ENCODE measurements around the gene HHIP. TPM values are rescaled to one million over a fixed set of nuclear protein-coding genes. Genes with fewer than 3 reads are reported as not detected.

Gene HHIP
- total RNA-seq, 6 experiments from 2014 or later = 0.09 to 1.1 (median 0.42) TPM

GRCh38 chr4:144649646-144650045, 3.7 kb downstream of the HHIP start:
- no peak overlapping the region for H3K4me3 Mint-ChIP-seq
- H3K27me3 Mint-ChIP-seq (ENCODE audit: insufficient read depth) = peaks cover 36% of the 10 kb centered on the region
- TF ChIP-seq, protein P1, sequence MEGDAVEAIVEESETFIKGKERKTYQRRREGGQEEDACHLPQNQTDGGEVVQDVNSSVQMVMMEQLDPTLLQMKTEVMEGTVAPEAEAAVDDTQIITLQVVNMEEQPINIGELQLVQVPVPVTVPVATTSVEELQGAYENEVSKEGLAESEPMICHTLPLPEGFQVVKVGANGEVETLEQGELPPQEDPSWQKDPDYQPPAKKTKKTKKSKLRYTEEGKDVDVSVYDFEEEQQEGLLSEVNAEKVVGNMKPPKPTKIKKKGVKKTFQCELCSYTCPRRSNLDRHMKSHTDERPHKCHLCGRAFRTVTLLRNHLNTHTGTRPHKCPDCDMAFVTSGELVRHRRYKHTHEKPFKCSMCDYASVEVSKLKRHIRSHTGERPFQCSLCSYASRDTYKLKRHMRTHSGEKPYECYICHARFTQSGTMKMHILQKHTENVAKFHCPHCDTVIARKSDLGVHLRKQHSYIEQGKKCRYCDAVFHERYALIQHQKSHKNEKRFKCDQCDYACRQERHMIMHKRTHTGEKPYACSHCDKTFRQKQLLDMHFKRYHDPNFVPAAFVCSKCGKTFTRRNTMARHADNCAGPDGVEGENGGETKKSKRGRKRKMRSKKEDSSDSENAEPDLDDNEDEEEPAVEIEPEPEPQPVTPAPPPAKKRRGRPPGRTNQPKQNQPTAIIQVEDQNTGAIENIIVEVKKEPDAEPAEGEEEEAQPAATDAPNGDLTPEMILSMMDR (IDR thresholded peaks at IDR 0.05) = no peak
- peaks cover 38% of the 10 kb centered on the region for H3K4me1 Mint-ChIP-seq (ENCODE audit: low read depth)
- no peak for DNase-seq
- H3K36me3 Mint-ChIP-seq (ENCODE audit: low read depth) = no peaks in the 10 kb centered on the region
- H3K27ac Mint-ChIP-seq = no peak overlapping the region
- H3K9me3 Mint-ChIP-seq = no peaks in the 10 kb centered on the region

- DNase-seq = no peak
- Mint-ChIP-seq H3K36me3 (ENCODE audit: low read depth) (no peaks in the 10 kb centered on the region), H3K27me3 (ENCODE audit: insufficient read depth) (peaks cover 30% of the 10 kb centered on the region), H3K4me3 (no peak overlapping the region), H3K4me1 (ENCODE audit: low read depth) (peaks cover 42% of the 10 kb centered on the region), H3K27ac (no peak overlapping the region), H3K9me3 (no peaks in the 10 kb centered on the region)
- TF ChIP-seq, protein P1 (IDR thresholded peaks at IDR 0.05) = no peak
Observed at GRCh38 chr4:144650311-144651005, 4.5 kb downstream of the HHIP start.

DNA sequence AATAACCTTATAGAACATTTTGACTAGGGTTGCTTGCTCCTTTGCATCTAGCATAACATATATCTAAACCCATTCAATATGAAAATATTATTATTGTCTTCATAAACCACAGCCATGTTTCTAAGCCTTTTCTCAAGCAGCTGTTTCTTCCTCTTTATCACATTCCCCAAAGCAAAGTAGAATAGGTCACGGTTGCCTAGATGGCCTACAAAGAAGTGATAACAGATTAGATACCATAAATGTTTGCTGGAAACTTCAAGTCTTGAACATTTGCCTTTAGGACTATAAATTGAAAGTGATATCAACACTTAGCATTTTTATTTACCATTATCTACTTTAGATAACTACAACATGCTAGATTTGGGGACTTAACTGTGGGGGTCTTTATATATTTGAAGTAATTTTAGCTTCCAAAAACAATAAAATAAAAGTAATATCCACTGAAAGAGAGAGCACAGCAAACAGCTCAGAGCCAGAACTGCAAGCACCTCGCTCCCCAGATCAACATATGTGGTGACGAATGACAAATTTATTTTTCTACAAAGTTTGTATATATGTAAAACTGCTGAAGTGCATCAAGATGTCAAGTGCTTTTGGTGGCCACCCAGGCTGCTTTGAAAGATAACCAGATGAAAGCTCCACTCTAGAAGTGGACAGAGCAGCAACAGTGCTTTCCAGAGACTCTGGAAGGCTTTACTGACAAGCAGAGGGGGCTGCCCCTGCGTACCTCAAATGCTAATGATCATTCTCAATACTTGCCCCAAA, 8.0 kb downstream of the HHIP start:
- Mint-ChIP-seq H3K4me3 (no peak overlapping the region), H3K27ac (no peak overlapping the region), H3K9me3 (no peaks in the 10 kb centered on the region), H3K27me3 (ENCODE audit: insufficient read depth) (peaks cover 10% of the 10 kb centered on the region), H3K36me3 (ENCODE audit: low read depth) (no peaks in the 10 kb centered on the region), H3K4me1 (ENCODE audit: low read depth) (peaks cover 34% of the 10 kb centered on the region)
- TF ChIP-seq, protein P1 (IDR thresholded peaks at IDR 0.05) = no peak
- DNase-seq = no peak

DNA sequence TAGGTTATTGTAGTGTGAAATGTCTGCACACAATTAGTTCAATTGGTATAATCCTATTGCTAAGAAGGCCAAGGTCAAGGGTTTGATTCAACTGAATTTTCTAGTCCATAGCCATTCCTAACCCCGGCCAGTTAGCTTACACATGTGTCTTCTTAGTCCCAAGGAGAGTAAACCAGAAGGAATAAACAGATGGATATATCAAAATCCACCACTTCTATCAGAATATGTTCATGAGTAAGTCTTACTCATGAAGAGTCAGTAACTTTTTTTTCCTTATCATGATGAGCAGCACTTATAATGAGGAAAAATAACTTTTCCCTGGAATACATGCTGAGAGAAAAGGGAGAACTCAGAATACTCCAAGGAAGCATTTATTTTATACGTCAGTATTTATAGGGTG, 9.5 kb downstream of the HHIP start:
- no peak overlapping the region for H3K4me3 Mint-ChIP-seq
- no peaks in the 10 kb centered on the region for H3K9me3 Mint-ChIP-seq
- no peak for DNase-seq
- no peak overlapping the region for H3K27ac Mint-ChIP-seq
- peaks cover 37% of the 10 kb centered on the region for H3K4me1 Mint-ChIP-seq (ENCODE audit: low read depth)
- H3K27me3 Mint-ChIP-seq (ENCODE audit: insufficient read depth) = peaks cover 2% of the 10 kb centered on the region; the same call in 1 of the 2 replicates
- no peaks in the 10 kb centered on the region for H3K36me3 Mint-ChIP-seq (ENCODE audit: low read depth)
- TF ChIP-seq, protein P1 (IDR thresholded peaks at IDR 0.05) = no peak

DNA sequence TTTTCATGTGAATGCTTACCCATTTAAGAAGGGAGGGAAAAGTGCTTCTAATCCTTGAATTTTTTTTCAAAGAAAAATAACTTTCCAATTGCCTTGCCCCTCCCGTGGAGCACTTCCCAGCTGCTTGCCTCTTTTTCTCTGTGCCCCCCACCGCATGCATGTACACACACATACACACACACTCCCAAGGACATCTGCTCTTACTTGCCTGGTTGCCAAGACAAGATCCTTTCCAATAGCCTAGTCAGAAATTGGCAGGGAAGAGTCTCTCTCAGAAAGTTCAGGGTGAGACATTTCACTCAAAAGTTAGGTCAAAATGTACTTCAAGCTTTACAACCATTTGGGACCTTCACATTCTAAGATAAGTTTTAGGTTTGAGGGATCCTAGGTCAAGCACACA, 10.9 kb downstream of the HHIP start:
- TF ChIP-seq, protein P1 (IDR thresholded peaks at IDR 0.05) = no peak
- no peak overlapping the region for H3K27ac Mint-ChIP-seq
- H3K4me1 Mint-ChIP-seq (ENCODE audit: low read depth) = peaks cover 33% of the 10 kb centered on the region
- peaks cover 2% of the 10 kb centered on the region; the same call in 1 of the 2 replicates for H3K27me3 Mint-ChIP-seq (ENCODE audit: insufficient read depth)
- H3K4me3 Mint-ChIP-seq = no peak overlapping the region
- DNase-seq = no peak
- no peaks in the 10 kb centered on the region for H3K9me3 Mint-ChIP-seq
- H3K36me3 Mint-ChIP-seq (ENCODE audit: low read depth) = no peaks in the 10 kb centered on the region
